GM18517 (cell line): ENCODE measurements around the gene PYY.
"Not testable (repeated sequence)": the region's sequence is repeated elsewhere in the genome, so short reads cannot be mapped to it uniquely, and the experiment has no call there.

ENCODE experiments used
- ATAC-seq: cut with Tn5 transposase; IDR thresholded peaks from one replicate; pipeline ENCODE4 v1.9.1; 2021; ENCODE audit warnings: mild to moderate bottlenecking, moderate library complexity; ENCODE audit not compliant: unreplicated experiment

PYY gene

DNA sequence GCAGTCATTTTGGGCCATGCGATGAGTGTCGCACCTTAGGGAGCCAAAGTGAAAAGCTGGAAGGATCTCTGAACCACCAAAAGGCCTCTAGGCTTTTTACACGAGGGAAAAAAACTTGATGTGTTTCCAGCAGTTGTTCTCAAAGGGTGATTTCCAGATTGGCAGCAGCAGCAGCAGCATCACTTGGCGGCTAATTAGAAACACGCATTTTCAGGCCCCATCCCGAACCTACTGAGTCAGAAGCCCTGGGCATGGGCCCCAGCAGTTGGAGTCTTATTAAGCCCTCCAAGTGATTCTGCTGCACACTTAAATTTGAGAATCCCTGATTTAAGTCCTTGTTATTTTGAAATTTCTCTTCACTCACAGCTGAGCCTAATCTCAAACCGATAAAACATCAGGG is 25.3 kb upstream of the PYY start:
- no peak for ATAC-seq

DNA sequence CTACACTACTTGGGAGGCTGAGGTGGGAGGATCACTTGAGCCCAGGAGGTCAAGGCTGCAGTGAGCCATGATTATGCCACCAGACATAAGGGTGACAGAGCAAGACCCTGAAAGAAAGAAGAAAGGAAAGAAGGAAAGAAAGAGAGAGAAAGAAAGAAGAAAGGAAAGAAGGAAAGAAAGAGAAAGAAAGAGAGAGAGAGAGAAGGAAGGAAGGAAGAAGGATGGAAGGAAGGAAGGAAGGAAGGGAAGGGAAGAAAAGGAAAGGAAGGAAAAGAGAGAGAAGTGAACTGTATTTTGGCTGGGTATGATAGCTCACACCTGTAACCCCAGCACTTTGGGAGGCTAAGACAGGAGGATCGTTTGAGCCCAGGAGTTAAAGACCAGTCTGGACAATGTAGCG is 24.3 kb upstream of the PYY start:
- no peak for ATAC-seq

DNA sequence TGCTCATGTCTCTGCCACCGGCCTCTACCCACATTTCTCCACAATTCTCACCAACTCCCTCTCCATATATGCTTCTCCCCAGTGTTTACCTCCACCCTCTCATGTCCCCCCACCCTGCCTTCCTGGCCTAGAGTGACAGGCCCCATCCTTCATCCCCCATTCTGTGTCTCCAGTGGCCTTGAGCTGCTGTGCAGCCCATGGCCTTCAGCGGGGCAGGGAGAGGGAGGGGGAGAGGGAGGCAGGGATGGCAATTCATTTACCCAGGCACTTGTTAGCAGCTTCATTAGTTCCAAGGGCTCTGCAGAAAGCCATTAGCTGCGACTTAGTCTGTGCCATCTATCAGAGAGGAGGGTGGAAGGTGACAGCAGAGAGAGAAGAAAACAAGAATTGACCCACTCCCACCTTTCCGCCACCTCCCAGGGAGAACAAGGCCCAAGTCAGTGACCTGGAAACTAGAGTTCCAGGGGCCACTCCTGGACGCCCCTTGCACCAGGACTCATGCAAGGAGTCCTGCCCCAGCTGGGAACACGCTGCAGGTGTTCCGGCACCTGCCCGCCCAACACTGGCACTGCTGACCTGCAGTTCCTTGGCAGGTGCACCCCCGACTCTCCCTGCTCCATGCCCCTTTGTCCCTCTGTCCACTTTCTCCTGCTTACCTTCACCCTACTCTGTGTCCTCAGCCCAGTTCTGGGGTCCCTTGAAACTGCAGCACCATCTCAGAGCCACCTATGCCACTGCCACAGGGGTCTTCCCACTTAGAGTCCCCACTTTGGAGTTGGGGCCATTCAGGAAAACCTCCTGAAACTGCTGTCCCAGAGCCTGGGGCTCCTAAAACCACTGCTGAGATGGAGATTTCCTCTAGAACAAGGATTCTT is 23.5 kb upstream of the PYY start:
- ATAC-seq: no peak

DNA sequence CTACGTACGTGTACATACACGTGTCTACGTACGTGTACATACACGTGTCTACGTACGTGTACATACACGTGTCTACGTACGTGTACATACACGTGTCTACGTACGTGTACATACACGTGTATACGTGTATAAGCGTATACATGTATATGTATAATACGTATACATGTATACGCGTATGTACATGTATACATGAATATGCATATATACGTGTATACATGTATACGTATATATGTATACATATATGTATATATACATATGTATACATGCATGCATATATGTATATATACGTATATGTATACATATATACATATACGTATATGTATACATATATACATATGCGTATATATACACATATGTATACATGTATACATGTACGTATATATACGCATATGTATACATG is 22.2 kb upstream of the PYY start:
- ATAC-seq: no peak

DNA sequence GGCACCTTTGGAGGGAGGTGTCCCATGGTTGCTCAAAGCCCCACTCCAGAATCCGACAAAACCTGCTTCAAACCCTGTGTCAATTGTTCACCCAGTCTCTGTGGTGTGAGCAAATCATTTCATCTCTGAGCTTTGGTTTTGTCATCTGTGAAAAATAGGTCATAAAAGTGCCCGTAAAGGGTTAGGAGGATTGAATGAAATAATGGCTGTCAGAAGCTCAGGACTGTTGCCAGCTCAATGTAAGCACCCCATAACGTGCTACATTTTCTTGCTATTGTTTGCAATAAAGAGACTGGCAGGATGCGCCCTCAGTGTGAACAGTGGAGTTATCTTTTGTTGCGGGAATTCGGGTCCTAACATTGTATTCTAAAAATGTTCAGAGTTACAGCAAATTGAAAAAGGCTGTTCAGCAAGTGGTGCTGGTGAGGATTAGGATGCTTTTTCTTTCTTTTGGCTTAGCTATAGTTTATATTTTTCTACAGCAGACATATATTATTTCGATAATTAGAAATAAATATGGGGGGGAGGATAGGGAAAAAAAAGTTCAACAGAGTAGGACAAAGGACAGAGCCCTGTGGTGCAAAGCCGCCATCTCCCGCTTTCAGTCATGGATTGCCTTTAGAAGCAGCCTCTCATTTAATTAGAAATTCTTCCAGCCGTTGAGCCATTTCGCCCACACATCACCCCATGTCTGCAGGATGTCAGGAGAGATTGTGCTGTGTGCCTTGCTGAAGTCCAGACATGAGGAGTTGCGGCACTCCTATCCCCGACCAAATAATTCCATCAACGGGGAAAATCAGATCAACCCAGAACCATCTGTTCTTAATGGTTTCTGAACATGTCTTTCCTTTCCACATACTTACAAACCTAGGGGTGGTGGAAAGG is 20.9 kb upstream of the PYY start:
- ATAC-seq: no peak

DNA sequence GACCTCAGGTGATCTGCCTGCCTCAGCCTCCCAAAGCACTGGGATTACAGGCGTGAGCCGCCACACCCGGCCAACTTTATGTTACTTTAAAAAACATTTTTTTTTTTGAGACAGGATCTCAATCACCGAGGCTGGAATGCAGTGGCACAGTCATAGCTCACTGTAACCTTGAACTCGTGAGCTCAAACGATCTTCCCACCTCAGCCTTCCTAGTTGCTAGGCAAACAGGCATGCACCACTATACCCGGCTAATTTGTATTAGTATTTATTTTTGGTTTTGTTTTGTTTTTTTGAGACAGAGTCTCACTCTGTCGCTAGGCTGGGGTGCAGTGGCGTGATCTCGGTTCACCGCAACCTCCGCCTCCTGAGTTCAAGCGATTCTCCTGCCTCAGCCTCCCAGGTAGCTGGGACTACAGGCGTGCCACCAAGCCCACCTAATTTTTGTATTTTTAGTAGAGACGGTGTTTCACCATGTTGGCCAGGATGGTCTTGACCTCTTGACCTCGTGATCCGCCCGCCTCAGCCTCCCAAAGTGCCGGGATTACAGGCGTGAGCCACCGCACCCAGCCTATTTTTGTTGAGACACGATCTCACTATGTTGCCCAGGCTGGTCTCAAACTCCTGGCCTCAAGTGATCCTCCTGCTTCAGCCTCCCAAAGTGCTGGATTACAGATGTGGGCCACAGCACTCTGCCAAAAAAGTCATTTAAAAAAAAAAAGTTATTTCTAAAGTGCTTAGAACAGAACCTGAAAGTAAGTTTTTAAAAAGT is 18.9 kb upstream of the PYY start:
- ATAC-seq: not testable (repeated sequence)

DNA sequence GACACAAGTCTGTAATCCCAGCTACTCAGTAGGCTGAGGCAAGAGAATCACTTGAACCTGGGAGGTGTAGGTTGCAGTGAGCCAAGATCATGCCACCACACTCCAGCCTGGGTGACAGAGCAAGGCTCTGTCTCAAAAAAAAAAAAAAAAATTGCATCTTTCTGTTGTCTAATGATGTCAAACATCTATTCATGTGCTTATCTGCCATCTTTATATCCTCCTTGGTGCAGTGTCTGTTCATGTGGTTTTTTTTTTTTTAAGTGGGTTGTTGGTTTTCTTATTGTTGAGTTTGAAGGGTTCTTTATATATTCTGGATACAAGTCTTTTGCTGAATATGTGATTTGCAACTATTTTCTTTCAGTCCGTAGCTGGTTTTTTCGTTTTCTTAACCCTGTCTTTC is 17.7 kb upstream of the PYY start:
- ATAC-seq: not testable (repeated sequence)

DNA sequence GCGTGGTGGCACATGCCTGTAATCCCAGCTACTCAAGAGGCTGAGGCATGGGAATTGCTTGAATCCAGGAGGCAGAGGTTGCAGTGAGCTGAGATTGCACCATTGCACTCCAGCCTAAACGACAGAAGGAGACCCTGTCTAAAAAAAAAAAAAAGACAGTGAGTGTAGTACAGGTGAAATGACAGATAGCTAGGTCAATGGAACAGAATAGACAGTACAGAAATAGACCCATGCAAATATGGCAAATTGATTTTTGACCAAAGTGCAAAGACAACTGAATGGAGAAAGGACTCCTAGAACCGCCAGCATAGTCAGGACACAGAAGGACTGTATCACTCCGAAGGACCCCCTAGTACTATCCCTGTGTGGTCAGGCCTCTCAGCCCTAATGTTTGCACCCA is 16.6 kb upstream of the PYY start:
- no peak for ATAC-seq

DNA sequence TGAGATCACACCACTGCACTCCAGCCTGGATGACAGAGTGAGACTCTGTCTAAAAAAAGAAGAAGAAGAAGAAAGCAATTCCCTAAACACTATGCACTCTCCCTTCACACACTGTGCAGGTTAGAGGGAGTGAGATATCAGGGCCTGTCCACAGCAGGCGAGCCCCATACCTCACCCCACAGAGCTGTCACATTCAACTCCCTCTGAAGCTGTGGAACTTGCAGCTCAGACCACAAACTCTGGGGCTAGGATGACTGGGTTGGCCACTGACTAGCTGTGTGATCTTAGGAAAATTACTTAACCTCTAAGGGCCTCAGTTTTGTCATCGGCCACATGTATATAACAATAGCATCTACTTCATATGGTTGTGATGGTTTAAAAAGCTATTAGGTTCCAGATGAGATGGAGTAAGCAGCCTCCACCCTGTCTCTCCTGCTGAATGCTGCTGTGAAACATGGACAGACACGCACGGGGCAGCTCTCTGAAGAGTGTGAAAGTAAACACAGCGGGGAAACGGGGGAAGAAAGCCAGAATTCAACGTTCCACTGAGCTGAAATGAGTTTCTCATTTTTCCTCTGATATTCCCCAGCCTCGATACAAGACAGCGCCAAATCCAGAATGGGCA is 13.6 kb upstream of the PYY start:
- ATAC-seq: no peak

DNA sequence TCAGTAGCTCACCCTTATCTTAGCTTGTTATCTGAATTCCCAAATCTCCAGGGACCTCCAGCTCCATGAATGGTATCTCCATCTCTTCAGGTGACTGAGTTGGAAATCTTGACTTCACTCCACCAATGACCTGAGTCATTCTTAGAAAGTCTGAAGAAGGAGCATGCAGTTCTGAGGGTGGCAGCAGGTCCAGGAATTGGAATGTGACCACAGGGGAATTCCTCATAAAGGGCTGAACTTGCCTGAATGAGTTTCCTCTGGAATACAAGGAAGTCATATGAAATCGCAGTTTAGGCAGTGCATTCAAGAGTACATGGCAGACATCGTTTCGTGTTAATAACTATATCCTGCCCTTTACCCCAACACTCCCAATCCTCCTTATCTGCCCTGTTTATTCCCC is 12.5 kb upstream of the PYY start:
- ATAC-seq: no peak

DNA sequence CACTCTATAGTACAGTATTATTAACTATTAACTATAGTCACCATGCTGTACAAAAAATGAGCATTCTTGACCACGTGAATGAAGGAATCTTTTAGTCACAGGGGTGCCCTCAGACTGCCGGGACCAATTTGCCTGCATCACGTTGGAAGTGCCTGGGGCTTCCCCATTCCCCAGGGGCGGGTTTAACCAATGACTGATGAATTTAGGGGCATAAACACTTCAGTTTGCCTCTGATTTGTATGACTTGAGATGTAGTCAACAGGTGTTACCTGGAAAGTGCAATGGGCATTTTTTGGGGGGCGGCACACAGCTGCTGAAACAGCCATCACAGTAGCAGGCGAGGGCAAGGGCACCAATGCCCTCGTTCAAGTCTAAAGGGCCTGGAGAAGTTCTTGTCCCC is 8.7 kb upstream of the PYY start:
- ATAC-seq: no peak

DNA sequence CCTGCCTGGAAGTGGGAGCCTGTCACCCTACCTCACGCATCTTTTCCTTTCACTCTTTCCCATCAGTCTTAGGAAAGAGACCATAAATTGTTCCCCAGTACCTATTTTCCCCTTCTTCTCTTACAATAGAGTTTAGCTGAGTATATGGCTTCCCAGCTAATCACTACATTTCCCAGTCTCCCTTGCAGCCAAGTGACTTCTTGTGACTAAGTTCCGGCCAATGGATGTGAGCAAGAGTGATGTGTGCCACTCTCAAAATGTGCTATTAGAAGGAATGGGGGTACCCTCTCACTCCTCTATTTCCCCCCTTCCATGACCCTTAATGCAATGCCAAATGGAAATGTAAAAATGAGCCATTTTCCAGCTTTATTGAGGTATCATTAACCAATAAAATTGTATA is 8.2 kb upstream of the PYY start:
- ATAC-seq: no peak

DNA sequence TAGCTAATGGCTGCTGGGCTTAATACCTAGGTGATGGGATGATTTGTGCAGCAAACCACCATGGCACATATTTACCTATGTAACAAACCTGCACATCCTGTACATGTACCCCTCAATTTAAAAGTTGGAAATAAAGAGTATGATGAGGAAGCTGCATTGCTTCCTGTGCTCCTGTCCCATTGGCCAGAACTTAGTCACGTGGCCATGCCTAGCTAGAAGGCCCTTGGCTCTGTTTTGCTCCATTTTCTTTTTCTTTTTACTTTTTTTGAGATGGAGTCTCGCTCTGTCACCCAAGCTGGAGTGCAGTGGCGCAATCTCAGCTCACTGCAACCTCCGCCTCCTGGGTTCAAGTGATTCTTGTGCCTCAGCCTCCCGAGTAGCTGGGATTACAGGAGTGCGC is 7.6 kb upstream of the PYY start:
- not testable (repeated sequence) for ATAC-seq

DNA sequence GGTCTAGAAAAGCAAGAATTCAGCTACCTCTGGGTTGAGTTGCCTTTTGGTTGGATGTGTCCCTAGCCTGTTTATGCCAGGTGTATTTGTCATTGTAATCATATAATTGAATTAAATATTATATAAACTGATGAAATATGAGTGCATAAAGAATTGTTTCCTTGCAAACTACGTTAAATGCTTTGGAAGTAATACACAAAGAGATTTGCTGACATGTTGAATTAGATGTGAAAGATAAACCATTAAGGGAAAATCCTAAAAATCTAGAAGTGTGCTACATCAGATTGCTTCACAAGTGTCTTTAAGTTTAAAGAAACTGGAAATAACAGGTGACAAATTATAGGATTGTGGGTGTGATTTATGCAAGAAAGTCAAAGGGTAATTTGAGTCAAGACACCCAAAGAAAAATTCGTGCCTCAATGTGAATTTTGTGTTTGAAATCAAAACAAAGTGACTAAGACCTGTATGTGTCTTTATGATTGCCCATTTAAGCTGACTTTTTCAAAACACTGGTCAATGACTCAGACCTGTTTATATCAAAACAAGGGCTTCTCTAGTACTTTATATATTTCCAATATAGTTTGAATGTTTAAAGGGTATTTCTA is 5.1 kb upstream of the PYY start:
- no peak for ATAC-seq

DNA sequence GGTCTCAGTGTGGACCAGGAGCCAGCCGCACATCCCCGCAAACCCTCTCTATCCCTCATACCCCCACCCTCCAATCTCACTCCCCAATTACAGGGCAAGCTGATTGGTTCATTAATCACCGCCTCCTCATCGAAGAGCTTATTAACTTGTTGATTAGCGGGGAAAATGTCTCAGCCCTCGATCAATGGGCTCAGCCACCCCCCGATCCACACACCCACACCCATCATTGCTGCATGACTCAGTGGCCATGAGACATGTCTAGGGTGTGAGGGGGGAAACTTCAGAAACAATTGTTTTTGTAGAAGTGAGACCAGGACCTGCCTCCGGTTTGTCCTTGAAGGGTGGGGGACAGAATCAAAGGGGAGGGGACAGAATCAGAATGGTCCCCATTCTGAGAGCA is 2.5 kb upstream of the PYY start:
- ATAC-seq: no peak

DNA sequence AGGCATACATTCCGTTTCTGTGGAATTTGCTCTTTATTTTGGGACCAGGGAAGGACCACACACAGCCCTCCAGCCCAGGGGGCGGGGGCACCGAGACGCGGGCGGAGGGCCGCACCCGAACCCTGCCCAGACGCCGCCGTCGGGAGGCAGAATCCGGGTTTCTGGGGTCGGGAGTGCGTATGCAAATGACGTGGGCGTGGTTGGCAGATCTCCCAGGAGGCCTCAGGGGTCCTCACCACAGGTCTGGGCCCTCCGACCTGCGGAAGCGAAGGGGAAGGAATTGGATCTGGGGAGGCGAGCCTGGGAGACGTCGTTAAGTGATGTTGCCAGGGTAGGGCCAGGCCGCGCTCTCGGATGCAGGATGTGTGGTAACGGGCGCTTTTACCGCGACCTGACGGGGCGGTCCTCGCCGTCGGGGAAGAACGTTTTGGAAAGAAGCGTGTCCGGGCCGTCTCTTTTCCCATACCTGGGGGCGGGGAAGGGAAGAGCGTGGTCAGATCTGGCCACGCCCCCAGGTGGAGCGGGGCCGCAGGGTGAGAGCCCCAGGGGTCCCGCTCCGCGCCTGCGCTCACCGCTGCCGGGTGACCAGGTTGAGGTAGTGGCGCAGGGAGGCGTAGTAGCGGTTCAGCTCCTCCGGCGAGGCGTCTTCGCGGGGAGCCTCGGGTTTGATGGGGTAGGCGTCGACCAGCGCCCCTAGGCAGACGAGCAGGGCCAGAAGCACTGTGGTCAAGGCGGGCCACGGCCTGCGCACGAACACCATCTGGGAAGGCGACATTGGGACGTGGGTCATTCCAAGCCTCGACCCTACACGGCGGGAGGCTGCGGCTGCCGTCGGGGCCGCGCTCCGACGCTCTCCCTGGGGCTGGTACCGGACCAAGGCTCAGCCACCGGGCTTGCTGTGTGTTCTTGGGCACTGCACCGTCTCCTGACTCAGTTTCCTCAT is 745 bp downstream of the PYY start:
- ATAC-seq: no peak

DNA sequence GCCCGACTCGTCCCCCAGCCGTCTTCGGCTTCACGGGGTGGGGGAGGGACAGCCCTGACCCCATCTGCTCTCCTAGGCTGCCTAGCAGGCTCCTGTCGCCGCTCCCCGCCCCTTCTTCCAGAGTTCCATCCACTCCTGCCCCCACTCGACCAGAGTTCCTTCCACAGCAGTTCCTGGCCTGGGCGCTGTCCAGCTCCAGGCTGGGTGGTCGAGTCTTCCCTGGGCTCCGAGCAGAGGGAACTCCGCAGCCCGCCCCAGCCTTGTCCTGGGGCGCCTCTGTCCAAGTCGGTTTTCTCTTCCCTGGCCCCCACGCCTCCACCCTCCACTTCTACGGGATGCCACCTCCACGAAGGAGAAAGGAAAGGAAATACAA is 1.4 kb downstream of the PYY start:
- no peak for ATAC-seq

DNA sequence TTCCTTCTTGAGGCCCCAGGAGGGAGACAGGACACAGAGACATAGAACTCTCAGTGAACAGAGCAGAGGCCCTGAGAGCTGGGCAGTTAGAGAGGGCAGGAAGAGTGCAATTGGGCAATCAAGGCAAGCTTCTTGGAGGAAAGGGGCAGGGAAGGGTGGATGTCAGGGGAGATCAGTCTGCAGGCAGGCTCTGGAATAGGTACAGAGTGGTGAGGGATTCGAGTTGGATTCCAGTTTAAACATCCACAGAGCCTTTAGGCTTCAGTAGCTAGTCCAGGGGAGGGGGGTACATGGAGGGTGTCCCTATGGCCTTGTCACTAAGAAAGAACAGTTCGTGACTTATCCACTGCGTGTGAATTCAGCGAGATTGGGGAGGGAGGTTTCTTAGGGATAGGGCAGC is 2.0 kb downstream of the PYY start:
- no peak for ATAC-seq

DNA sequence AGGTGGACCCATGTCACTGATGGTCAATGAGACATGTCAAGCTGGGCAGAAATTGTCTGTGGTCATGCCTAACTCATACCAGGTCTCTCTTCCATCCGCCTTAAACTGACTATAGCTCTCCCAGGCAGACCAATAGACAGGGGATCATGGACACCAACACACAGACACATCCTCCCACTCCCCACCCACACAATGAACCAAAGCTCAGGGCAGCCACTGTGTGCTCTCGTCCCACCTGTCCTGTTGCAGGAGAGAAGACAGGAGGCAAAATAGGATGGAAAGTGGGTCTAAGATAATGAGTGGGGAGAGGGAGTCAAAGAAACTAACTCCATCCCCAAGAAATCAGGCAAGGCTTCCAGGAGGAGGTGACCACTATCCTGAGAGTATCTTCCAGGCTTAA is 3.2 kb downstream of the PYY start:
- no peak for ATAC-seq
